ENCODE data around the gene PIK3C2G. TPM values are rescaled to one million over a fixed set of nuclear protein-coding genes. Genes with fewer than 3 reads are reported as not detected.

Gene PIK3C2G
- total RNA-seq, 2 donors from 2014 or later: not detected

DNA sequence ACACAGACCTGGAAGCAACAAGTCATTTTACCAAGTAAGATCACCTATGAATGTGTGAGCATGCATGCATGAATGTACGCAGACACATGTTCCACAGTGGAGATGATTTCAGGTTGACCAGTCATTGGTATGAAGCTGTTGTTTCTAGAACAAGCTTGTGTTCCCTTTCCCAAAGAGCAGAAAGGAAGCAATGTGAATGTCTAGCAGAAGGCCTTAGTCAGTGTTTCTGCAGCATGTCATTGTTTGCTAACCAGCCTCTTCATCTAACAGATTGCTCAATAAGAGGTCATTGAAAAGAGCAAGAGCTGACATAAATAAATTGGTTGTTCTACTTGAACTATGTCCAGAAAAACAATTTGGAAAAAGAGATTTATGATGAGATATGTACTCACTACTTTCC, 285.1 kb downstream of the PIK3C2G start:
- TF ChIP-seq, protein P1, sequence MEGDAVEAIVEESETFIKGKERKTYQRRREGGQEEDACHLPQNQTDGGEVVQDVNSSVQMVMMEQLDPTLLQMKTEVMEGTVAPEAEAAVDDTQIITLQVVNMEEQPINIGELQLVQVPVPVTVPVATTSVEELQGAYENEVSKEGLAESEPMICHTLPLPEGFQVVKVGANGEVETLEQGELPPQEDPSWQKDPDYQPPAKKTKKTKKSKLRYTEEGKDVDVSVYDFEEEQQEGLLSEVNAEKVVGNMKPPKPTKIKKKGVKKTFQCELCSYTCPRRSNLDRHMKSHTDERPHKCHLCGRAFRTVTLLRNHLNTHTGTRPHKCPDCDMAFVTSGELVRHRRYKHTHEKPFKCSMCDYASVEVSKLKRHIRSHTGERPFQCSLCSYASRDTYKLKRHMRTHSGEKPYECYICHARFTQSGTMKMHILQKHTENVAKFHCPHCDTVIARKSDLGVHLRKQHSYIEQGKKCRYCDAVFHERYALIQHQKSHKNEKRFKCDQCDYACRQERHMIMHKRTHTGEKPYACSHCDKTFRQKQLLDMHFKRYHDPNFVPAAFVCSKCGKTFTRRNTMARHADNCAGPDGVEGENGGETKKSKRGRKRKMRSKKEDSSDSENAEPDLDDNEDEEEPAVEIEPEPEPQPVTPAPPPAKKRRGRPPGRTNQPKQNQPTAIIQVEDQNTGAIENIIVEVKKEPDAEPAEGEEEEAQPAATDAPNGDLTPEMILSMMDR (conservative IDR thresholded peaks at IDR 0.05): no peak
- Histone ChIP-seq H3K27ac (ENCODE audit: low read depth, low read length) (no peak overlapping the region), H3K4me1 (ENCODE audit: control insufficient read depth, insufficient read depth, low read length) (no peaks in the 10 kb centered on the region), H3K9ac (ENCODE audit: extremely low read depth, low read length, poor library complexity, severe bottlenecking) (no peak overlapping the region), H3K27me3 (ENCODE audit: control insufficient read depth, insufficient read depth, low read length, poor library complexity, severe bottlenecking) (peaks cover 7% of the 10 kb centered on the region), H3K36me3 (ENCODE audit: control insufficient read depth, insufficient read depth, low read length) (no peaks in the 10 kb centered on the region), H3K9me3 (ENCODE audit: control insufficient read depth, low read length) (no peaks in the 10 kb centered on the region), H3K4me3 (ENCODE audit: low read length) (no peak overlapping the region)
- DNase-seq: no peak
- H3K27ac Mint-ChIP-seq: no peak overlapping the region
- H3K4me1 Mint-ChIP-seq: peaks cover 27% of the 10 kb centered on the region
- H3K36me3 Mint-ChIP-seq (ENCODE audit: low read depth): no peaks in the 10 kb centered on the region
- H3K27me3 Mint-ChIP-seq (ENCODE audit: insufficient read depth): peaks cover 10% of the 10 kb centered on the region
- no peak overlapping the region for H3K4me3 Mint-ChIP-seq
- H3K9me3 Mint-ChIP-seq: no peaks in the 10 kb centered on the region
- WGBS, 2 experiments (ENCODE audit: insufficient coverage in 1 of 2, insufficient read length in 1 of 2): 92 to 100% methylated on average over 1 of the region's 1 CpG

DNA sequence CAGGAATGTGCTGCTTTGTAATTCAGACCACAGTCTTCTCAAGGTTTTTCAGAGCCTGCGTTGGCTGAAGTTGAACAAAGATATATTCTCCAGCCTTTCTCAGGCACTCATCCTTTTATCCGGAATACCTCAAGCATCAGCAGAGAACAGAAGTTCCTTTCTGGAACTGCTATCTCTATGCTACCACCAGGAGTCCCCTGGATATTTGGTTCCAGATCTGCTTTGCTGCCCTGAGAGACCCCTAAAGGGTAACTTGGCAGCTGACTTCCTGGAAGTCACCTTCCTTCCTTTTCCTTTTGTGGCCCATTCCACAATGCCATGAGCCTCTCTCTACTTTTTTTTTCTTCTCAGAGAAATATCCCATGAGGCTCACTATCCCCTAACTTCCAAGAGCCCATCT, 288.3 kb downstream of the PIK3C2G start:
- no peaks in the 10 kb centered on the region for H3K9me3 ChIP-seq (ENCODE audit: control insufficient read depth, low read length)
- TF ChIP-seq, protein P1 (conservative IDR thresholded peaks at IDR 0.05): peak; percentile 89
- no peaks in the 10 kb centered on the region for H3K36me3 ChIP-seq (ENCODE audit: control insufficient read depth, insufficient read depth, low read length)
- H3K27me3 Mint-ChIP-seq (ENCODE audit: insufficient read depth): peaks cover 2% of the 10 kb centered on the region
- no peak overlapping the region for H3K27ac Mint-ChIP-seq
- no peak overlapping the region for H3K4me3 Mint-ChIP-seq
- no peak overlapping the region for H3K27ac ChIP-seq (ENCODE audit: low read depth, low read length)
- H3K4me1 Mint-ChIP-seq: peaks cover 21% of the 10 kb centered on the region
- H3K4me3 ChIP-seq (ENCODE audit: low read length): no peak overlapping the region
- no peak overlapping the region for H3K9ac ChIP-seq (ENCODE audit: extremely low read depth, low read length, poor library complexity, severe bottlenecking)
- DNase-seq: peak; percentile 60
- no peaks in the 10 kb centered on the region for H3K9me3 Mint-ChIP-seq
- H3K36me3 Mint-ChIP-seq (ENCODE audit: low read depth): no peaks in the 10 kb centered on the region
- H3K4me1 ChIP-seq (ENCODE audit: control insufficient read depth, insufficient read depth, low read length): peaks cover 3% of the 10 kb centered on the region
- H3K27me3 ChIP-seq (ENCODE audit: control insufficient read depth, insufficient read depth, low read length, poor library complexity, severe bottlenecking): peaks cover 8% of the 10 kb centered on the region
- 82 to 85% methylated on average over 2 of the region's 2 CpGs for WGBS, 2 experiments (ENCODE audit: insufficient coverage in 1 of 2, insufficient read length in 1 of 2)

DNA sequence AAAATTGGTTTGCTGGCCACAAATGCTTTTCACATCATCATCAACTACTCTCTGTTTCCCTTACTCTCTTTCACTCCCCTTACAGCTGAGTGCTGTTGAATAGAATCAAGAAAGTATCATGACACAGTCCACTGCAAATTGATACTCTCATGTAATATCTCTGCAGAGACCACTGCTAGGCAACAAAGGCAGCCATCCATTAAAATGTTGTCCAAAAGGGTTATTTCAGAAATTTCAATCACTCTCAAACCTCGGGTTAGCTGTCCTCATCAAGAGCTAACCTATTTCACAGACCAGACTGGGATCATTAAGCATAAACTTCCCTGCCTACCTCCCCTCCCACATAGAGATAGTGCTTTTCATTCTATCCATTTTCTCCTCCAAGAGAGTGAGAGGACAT, 289.8 kb downstream of the PIK3C2G start:
- H3K27me3 Mint-ChIP-seq (ENCODE audit: insufficient read depth): peaks cover 2% of the 10 kb centered on the region
- H3K4me1 Mint-ChIP-seq: peaks cover 21% of the 10 kb centered on the region
- no peak overlapping the region for H3K4me3 Mint-ChIP-seq
- DNase-seq: no peak
- TF ChIP-seq, protein P1 (conservative IDR thresholded peaks at IDR 0.05): no peak
- H3K36me3 Mint-ChIP-seq (ENCODE audit: low read depth): no peaks in the 10 kb centered on the region
- H3K27ac Mint-ChIP-seq: peak overlapping the region; percentile 7
- Histone ChIP-seq H3K9ac (ENCODE audit: extremely low read depth, low read length, poor library complexity, severe bottlenecking) (no peak overlapping the region), H3K27me3 (ENCODE audit: control insufficient read depth, insufficient read depth, low read length, poor library complexity, severe bottlenecking) (peaks cover 6% of the 10 kb centered on the region), H3K9me3 (ENCODE audit: control insufficient read depth, low read length) (no peaks in the 10 kb centered on the region), H3K36me3 (ENCODE audit: control insufficient read depth, insufficient read depth, low read length) (no peaks in the 10 kb centered on the region), H3K27ac (ENCODE audit: low read depth, low read length) (no peak overlapping the region), H3K4me1 (ENCODE audit: control insufficient read depth, insufficient read depth, low read length) (peaks cover 9% of the 10 kb centered on the region), H3K4me3 (ENCODE audit: low read length) (no peak overlapping the region)
- H3K9me3 Mint-ChIP-seq: no peaks in the 10 kb centered on the region
- WGBS, 2 experiments (ENCODE audit: insufficient coverage in 1 of 2, insufficient read length in 1 of 2): 95 to 100% methylated on average over 1 of the region's 1 CpG
